NCI-H187 (cell line): ENCODE results near the gene ZAP70.

Experiments
- DNase-seq, 2 experiments: peaks; one replicate each; lab custom pipeline; 2025; lab: John Stamatoyannopoulos, UW

The ZAP70 gene

GRCh38 chr2:97788986-97789644 is 75.7 kb downstream of the ZAP70 start:
- DNase-seq: no peak
